ENCODE data around the gene MSI1.

Gene MSI1

DNA sequence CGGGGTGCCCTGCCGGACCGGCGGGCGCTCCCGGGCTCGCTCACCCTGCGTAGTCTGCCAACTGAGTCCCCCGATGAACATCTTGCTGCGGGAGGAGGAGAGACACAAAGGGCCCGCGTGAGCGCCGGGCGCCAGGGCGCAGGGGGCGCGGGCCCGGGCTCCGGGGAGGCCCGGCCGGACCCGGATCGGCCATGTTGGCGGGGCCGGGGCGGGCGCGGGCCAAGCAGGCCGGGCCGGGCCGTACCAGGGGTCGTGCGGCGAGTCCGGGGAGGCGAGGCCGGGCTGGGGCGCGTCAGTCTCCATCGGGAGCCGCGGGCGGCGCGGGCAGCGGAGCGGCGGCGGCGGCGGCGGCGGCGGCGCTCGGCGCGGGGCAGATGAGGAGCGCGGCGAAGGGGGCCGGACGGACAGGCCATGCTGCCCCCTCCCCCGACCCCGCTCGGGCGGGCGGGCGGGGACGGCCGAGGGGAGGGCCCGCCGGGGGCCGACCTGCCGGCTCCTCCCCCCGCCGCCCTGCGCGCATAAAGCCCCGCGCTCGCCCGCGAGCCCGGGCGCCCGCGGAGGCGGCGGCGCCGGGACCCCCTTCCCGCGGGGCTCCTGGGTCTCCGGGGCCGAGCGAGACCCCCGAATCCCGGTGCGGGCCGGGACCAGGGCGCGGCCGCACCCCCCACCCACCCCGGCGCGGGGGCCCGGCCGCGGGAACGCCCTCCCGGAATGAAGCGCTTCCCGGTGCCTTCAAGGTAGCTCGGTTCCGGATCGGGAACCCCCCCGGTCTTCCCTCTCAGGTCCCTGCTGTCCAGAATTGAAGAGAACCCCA lies at the start of gene MSI1:
Gene MSI1, minus strand, starts transcription at position 376 of the 814 bp plus-strand sequence. Its CDS starts 73 bp downstream, at position 303.
- in situ Hi-C loops (cut with MboI; ENCODE audit: low pct_unique_long_range_greater_than_20kb, low sequenced_read_pairs, unreplicated experiment), result no loop called here
- TF ChIP-seq, protein P1, sequence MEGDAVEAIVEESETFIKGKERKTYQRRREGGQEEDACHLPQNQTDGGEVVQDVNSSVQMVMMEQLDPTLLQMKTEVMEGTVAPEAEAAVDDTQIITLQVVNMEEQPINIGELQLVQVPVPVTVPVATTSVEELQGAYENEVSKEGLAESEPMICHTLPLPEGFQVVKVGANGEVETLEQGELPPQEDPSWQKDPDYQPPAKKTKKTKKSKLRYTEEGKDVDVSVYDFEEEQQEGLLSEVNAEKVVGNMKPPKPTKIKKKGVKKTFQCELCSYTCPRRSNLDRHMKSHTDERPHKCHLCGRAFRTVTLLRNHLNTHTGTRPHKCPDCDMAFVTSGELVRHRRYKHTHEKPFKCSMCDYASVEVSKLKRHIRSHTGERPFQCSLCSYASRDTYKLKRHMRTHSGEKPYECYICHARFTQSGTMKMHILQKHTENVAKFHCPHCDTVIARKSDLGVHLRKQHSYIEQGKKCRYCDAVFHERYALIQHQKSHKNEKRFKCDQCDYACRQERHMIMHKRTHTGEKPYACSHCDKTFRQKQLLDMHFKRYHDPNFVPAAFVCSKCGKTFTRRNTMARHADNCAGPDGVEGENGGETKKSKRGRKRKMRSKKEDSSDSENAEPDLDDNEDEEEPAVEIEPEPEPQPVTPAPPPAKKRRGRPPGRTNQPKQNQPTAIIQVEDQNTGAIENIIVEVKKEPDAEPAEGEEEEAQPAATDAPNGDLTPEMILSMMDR (IDR thresholded peaks at IDR 0.05; ENCODE audit: extremely low read depth, insufficient read depth, missing control alignments), result no peak
- peak; percentile 55 for DNase-seq (ENCODE audit: low spot score)

DNA sequence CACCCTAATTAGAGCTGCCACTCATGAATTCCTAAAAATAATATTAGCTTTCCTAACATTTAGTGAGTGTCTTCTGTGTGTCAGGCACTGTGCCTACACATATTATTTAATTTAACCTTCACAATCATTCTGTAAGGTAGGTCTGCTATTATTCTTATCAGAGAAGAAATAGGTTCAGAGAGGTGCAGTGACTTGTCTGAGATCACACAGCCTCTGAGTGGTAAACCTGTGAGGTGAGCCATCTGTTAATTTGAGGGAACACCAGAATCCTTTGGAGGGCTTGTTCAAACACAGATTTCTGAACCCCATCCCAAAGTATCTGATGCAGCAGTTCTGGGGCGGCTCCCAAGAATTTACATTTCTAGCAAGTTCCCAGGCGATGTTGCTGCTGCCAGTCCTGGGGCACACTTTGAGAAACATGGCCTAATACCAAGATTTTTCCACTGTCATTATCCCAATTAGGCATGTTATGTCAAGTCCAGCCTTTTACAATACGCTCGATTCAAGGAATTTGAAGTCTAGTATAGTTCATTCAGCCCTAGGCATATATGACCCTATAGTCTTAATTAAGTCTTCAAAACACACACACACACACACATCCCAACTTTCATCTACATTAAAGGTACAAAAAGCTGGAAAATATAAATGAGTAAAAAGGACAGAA lies 49.1 kb upstream of the MSI1 start:
- DNase-seq (ENCODE audit: low spot score), result no peak
- TF ChIP-seq, protein P1 (IDR thresholded peaks at IDR 0.05; ENCODE audit: extremely low read depth, insufficient read depth, missing control alignments), result no peak
- in situ Hi-C loops (cut with MboI; ENCODE audit: low pct_unique_long_range_greater_than_20kb, low sequenced_read_pairs, unreplicated experiment), result no loop called here

DNA sequence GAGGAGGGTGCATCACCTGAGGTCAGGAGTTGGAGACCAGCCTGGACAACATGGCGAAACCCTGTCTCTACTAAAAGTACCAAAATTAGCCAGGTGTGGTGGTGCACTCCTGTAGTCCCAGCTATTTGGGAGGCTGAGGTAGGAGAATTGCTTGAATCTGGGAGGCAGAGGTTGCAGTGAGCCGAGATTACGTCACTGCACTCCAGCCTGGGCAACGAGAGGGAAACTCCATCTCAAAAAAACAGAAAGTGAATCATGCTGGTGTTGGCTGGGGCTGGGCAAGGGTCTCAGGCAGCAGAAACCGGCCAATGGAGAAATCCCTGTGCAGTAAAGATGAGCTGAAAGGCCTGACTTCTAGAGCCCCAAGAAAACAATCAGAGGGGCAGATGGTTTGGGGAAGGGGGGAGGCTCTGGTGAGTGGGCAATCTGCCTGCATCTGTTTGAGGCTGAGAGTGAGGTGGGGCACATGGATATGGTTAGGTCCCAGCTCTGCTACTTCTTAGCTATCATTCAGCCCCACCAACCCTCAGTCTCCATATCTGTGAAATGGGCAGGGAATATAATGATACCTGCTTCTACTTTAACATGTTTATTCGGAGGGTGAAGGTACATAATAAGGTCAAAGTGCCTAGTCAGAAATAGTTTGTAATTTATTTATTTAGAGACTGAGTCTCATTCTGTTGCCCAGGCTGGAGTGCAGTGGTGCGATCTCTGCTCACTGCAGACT lies 47.7 kb upstream of the MSI1 start:
- no peak for DNase-seq (ENCODE audit: low spot score)
- TF ChIP-seq, protein P1 (IDR thresholded peaks at IDR 0.05; ENCODE audit: extremely low read depth, insufficient read depth, missing control alignments), result no peak
- in situ Hi-C loops (cut with MboI; ENCODE audit: low pct_unique_long_range_greater_than_20kb, low sequenced_read_pairs, unreplicated experiment), result no loop called here

DNA sequence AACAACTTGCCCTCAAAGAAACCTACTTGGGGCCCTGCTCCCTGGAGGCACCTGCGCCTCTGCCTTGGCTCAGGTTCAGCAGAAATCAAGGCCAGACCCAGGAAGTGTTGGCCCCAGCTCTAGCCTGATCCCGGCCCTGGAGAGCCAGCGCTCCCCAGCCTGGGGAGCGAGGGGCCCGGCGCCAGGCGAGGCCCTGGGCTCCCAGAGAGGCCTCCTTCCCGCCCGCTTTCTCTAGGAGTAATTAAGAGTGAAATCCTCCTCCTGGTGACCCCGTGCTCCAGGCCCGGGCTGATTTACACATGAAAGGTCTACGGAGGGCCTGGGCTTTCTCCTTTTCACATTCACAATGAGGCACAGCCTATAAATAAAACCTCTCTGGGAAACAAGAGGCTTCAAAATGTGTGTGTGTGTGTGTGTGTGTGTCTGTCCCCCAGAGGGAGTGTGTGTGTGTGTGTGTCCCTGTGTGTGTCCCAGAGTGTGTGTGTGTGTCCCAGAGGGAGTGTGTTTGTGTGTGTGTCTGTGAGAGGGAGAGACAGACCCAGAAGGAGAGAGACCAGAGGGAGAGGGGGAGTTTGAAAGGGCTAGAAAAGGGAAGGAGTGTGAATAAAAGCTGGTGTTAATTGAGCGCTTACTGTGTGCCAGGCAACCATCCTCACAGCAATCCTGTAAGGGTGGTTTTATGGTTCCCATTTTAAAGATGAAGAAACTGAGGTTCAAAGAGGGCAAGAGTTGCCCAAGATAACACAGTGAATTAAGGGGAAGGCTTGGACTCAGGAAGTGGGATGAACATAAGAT lies 45.1 kb upstream of the MSI1 start:
- TF ChIP-seq, protein P1 (IDR thresholded peaks at IDR 0.05; ENCODE audit: extremely low read depth, insufficient read depth, missing control alignments), result no peak
- DNase-seq (ENCODE audit: low spot score), result no peak
- in situ Hi-C loops (cut with MboI; ENCODE audit: low pct_unique_long_range_greater_than_20kb, low sequenced_read_pairs, unreplicated experiment), result no loop called here

DNA sequence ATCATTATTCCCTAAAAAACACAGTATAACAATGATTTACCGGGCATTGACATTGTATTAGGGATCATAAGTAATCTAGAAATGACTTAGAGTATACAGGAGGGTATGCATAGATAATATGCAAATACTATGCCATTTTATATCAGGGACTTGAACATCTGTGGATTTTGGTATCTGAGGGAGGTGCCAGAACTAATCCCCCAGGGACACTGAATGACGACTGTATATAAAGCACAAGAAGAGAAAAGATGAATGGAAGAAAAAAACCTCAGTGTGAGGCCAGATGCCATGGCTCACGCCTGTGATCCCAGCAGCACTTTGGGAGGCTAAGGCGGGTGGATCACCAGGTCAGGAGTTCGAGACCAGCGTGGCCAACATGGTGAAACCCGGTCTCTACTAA lies 43.5 kb upstream of the MSI1 start:
- in situ Hi-C loops (cut with MboI; ENCODE audit: low pct_unique_long_range_greater_than_20kb, low sequenced_read_pairs, unreplicated experiment), result no loop called here
- no peak for DNase-seq (ENCODE audit: low spot score)
- TF ChIP-seq, protein P1 (IDR thresholded peaks at IDR 0.05; ENCODE audit: extremely low read depth, insufficient read depth, missing control alignments), result no peak

DNA sequence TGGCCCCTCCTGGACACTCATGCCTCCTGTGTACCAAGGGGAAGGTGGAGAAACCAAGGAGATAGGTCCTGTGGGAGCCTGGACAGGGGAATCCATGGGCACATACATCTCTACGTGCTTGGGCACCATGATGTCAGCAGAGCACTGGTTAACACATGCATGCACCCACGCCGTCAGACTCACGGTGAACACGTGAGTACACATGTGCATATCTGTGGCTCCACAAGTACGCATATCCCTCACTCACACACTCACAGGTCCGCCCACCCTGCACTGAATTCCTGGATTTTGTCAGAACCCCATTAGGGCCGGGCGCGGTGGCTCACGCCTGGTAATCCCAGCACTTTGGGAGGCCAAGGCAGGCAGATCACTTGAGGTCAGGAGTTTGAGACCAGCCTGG lies 39.8 kb upstream of the MSI1 start:
- TF ChIP-seq, protein P1 (IDR thresholded peaks at IDR 0.05; ENCODE audit: extremely low read depth, insufficient read depth, missing control alignments), result no peak
- in situ Hi-C loops (cut with MboI; ENCODE audit: low pct_unique_long_range_greater_than_20kb, low sequenced_read_pairs, unreplicated experiment), result no loop called here
- DNase-seq (ENCODE audit: low spot score), result no peak

All from GM13977 (cell line).